ENCODE data around the gene SMIM43. TPM values are rescaled to one million over a fixed set of nuclear protein-coding genes. Genes with fewer than 3 reads are reported as not detected.

The SMIM43 gene
- total RNA-seq, 1 experiment from 2014 or later: not detected

DNA sequence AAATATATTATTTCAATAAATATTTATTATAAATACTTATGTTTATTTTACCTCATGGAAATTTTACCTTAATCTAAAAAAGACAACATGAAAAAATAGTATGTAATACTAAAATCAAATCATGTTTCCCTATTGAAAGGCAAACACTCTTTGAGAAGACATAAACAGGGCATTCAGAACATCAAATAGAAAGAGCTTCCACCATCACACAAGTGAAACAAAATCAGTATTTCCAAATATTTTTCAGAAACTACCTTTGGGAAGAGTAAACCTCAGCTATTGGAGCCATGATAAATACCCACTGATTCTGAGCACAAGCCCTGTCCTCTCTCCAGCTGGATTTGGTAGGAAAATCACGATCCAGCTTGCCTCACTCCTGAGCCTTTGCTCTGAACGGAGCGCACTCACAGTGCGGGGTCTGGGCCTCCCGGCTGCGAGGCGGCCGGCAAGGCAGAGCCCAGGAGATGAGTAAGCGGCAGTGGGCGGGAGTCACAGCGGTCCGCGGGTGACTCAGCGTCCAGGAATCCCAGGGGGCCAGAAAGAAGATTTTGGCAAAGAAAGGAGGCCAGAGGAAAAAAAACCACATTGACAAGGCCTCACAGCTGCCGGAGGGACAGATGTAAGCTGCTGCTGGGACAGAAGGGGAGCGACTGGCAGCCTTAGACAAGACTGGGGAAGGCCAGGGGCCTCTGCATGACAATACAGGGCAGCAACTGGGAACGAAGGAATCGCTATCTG, 53.5 kb downstream of the SMIM43 start:
- DNase-seq (ENCODE audit: low read depth, low spot score) (peak; percentile 77), ATAC-seq (peak; percentile 96)
- Histone ChIP-seq H4K20me1 (ENCODE audit: insufficient read depth) (no peaks in the 10 kb centered on the region), H3K79me2 (ENCODE audit: insufficient read depth, low read length) (no peaks in the 10 kb centered on the region), H3K36me3 (ENCODE audit: control insufficient read depth in 1 of 2, insufficient read depth in 2 of 2, low read length in 2 of 2) (no peaks in the 10 kb centered on the region), H3K4me2 (ENCODE audit: low read length) (peak overlapping the region; percentile 83), H3K27ac (ENCODE audit: low read depth, low read length) (peak overlapping the region; percentile 34; the same call in 1 of the 2 replicates), H3K9me3 (ENCODE audit: control insufficient read depth in 1 of 2, insufficient read depth in 1 of 2, low read depth in 1 of 2, low read length in 2 of 2) (no peaks in the 10 kb centered on the region), H3K27me3 (ENCODE audit: insufficient read depth, low read length) (no peaks in the 10 kb centered on the region), H2AFZ (ENCODE audit: low read depth, low read length, poor library complexity, severe bottlenecking) (peak overlapping the region; percentile 96), H3K4me3 (replicated peaks in 1 of 2; ENCODE audit: low read depth in 1 of 2, low read length in 2 of 2) (peak overlapping the region; percentile 31 to 52), H3K9ac (ENCODE audit: low read length) (peak overlapping the region; percentile 54), H3K9me2 (ENCODE audit: insufficient read depth) (no peaks in the 10 kb centered on the region), H3K4me1 (ENCODE audit: control insufficient read depth in 1 of 2, insufficient read depth in 2 of 2, low read length in 2 of 2) (peaks cover 19 to 40% of the 10 kb centered on the region in 2 experiments)
- ChIA-PET RAD21 (ENCODE audit: low non-redundant PET in 1 of 2, low total read pairs in 2 of 2, uncharacterized antibody in 2 of 2, unreplicated experiment in 2 of 2) (no interaction called here), POLR2A (interaction anchor here (1.7 kb wide), 1 partner anchor 15 kb away, joined by 7 read pairs; the partner anchor contains the start of gene ANXA5), CTCF (interaction anchor here (1.3 kb wide), 1 partner anchor 25 kb away, joined by 3 read pairs; no protein-coding TSS in a partner anchor)
- peak; percentile 97 for TF ChIP-seq JUND (IDR thresholded peaks at IDR 0.05)
- peak; percentile 52 for TF ChIP-seq ZBTB33 (IDR thresholded peaks at IDR 0.05; ENCODE audit: extremely low read depth, insufficient replicate concordance, low read length)
- TF ChIP-seq POLR2AphosphoS5 (IDR thresholded peaks at IDR 0.05; ENCODE audit: low read depth, low read length): peak; percentile 51
- TF ChIP-seq EGR1 (IDR thresholded peaks at IDR 0.05; ENCODE audit: low read depth): peak; percentile 96
- TF ChIP-seq ZFX (IDR thresholded peaks at IDR 0.05): peak; percentile 27; the same call in 1 of the 2 replicates
- TF ChIP-seq CBX3 (IDR thresholded peaks at IDR 0.05; ENCODE audit: low read depth): peak; percentile 62; the same call in 1 of the 2 replicates
- no peak; the same call in 1 of the 2 replicates for TF ChIP-seq RAD21 (IDR thresholded peaks at IDR 0.05; ENCODE audit: low read depth)
- no peak for TF ChIP-seq EZH2phosphoT487 (IDR thresholded peaks at IDR 0.05; ENCODE audit: borderline replicate concordance)
- peak; percentile 98 for TF ChIP-seq FOSL1 (IDR thresholded peaks at IDR 0.05; ENCODE audit: low read depth)
- peak; percentile 85 for TF ChIP-seq TCF7L2 (IDR thresholded peaks at IDR 0.05; ENCODE audit: borderline replicate concordance, extremely low read depth, insufficient read depth, insufficient read length)
- TF ChIP-seq, protein P1, sequence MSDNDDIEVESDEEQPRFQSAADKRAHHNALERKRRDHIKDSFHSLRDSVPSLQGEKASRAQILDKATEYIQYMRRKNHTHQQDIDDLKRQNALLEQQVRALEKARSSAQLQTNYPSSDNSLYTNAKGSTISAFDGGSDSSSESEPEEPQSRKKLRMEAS (IDR thresholded peaks at IDR 0.05): peak; percentile 55; the same call in 1 of the 2 replicates
- no peak for TF ChIP-seq ZNF274 (IDR thresholded peaks at IDR 0.05; ENCODE audit: low read depth, low read length)
- TF ChIP-seq SIN3A (IDR thresholded peaks at IDR 0.05; ENCODE audit: low read depth): peak; percentile 64
- no peak for TF ChIP-seq ATF3 (IDR thresholded peaks at IDR 0.05)
- TF ChIP-seq ELF1 (IDR thresholded peaks at IDR 0.05; ENCODE audit: borderline replicate concordance, low read depth): no peak
- peak; percentile 79 for TF ChIP-seq SP1 (IDR thresholded peaks at IDR 0.05; ENCODE audit: low read depth)
- peak; percentile 46; the same call in 1 of the 2 replicates for TF ChIP-seq SRF (IDR thresholded peaks at IDR 0.05; ENCODE audit: low read depth)
- TF ChIP-seq CEBPB (IDR thresholded peaks at IDR 0.05; ENCODE audit: low read depth): peak; percentile 38; the same call in 1 of the 2 replicates
- intact Hi-C loops (cut with micrococcal nuclease): no loop called here
- no TSS peak for BruUV-seq (replicated peaks)
